Kidney epithelial cell (primary cell): ENCODE data around the gene SAMD10. TPM values are rescaled to one million over a fixed set of nuclear protein-coding genes. Genes with fewer than 3 reads are reported as not detected.

ENCODE experiments used
- DNase-seq: peaks from one replicate; pipeline ENCODE4 v3.0.0-alpha.2; 2010; ENCODE audit warnings: low read depth
- H3K27me3 ChIP-seq: 2 replicates; pipeline ENCODE4 v1.6.0; 2011; ENCODE audit warnings: low read length; ENCODE audit not compliant: control insufficient read depth, insufficient read depth
- H3K36me3 ChIP-seq: 2 replicates; pipeline ENCODE4 v1.5.1; 2011; ENCODE audit warnings: low read length; ENCODE audit not compliant: control insufficient read depth, insufficient read depth
- H3K4me3 ChIP-seq: 2 replicates; pipeline ENCODE4 v1.5.1; 2011; ENCODE audit warnings: low read depth, mild to moderate bottlenecking, control low read depth, low read length
- total RNA-seq: library from RNA; depleted of rRNA; stranded (reverse); fragments of >200 nt; gene quantifications from 2 replicates; pipeline ENCODE4 v1.2.3, GENCODE V29; 2015
- TF ChIP-seq, protein P1 (sequence below): IDR thresholded peaks from 2 replicates; pipeline ENCODE4 v1.5.1; 2011; ENCODE audit warnings: mild to moderate bottlenecking, moderate library complexity, low read length, control low read depth, inconsistent platforms; ENCODE audit not compliant: insufficient read depth, poor library complexity, severe bottlenecking

Gene SAMD10
- total RNA-seq, 1 donor from 2014 or later = 9.6 TPM

DNA sequence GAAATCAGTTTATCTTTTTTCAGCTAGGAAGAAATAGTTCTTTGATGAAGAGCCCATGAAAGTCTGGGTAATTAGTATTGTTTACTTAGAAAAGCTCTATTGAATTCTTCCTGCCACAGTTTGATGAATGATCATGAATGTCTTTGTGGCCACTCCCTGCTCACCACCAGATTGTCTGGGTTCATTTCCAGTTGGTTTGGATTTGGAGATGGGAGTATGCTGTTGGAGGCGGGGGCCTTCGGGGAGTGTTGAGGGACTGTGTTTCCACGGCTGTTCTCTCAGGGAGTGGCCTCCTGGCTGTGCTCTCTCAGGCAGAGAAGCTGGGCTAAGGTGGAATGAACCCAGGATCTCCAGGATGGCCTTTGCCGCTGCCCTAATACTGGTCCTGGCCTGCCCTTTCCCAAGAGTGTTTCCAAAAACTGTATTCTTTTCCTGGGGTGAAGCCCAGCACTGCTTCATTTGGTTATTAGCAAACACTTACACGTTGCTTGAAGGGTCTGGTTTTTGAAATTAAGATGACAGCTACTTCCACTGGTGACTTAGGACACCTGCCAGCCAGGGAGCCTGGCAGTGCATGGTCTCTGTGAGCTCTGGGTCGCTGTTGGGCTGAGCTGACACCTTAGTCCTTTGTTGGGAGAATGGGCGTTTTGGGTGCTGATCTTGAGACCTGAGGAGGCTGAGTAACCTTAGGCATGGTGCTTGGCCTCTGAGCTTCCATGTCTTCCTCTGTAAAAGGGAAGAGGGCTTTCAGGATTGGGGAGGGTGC lies 24.7 kb upstream of the SAMD10 start:
- TF ChIP-seq, protein P1, sequence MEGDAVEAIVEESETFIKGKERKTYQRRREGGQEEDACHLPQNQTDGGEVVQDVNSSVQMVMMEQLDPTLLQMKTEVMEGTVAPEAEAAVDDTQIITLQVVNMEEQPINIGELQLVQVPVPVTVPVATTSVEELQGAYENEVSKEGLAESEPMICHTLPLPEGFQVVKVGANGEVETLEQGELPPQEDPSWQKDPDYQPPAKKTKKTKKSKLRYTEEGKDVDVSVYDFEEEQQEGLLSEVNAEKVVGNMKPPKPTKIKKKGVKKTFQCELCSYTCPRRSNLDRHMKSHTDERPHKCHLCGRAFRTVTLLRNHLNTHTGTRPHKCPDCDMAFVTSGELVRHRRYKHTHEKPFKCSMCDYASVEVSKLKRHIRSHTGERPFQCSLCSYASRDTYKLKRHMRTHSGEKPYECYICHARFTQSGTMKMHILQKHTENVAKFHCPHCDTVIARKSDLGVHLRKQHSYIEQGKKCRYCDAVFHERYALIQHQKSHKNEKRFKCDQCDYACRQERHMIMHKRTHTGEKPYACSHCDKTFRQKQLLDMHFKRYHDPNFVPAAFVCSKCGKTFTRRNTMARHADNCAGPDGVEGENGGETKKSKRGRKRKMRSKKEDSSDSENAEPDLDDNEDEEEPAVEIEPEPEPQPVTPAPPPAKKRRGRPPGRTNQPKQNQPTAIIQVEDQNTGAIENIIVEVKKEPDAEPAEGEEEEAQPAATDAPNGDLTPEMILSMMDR = no peak
- DNase-seq = no peak
- no peak overlapping the region for H3K4me3 ChIP-seq
- H3K36me3 ChIP-seq = peaks cover 3% of the 10 kb centered on the region
- H3K27me3 ChIP-seq = no peaks in the 10 kb centered on the region

DNA sequence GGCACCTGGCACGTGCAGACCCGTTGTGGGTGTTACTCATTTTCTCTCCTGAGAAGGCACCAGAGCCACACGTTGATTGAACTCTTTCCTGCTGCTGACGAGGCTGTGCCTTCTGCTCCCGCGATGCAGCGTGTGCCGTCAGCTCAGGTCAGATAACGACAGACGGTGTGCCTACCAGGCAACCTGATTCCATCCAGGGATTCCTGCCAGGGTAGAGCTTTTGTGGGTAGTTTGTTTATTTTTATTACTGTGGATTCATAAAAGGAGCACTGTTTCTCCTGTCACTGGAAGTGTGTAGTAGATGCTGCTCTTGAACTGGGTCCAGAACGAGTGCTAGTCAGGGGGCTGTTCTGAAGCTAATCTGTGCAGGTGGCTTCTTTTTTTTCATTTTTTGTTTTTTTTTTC lies 22.2 kb upstream of the SAMD10 start:
- H3K27me3 ChIP-seq = no peaks in the 10 kb centered on the region
- no peak for DNase-seq
- H3K36me3 ChIP-seq = peaks cover 2% of the 10 kb centered on the region
- TF ChIP-seq, protein P1 = no peak
- H3K4me3 ChIP-seq = no peak overlapping the region

DNA sequence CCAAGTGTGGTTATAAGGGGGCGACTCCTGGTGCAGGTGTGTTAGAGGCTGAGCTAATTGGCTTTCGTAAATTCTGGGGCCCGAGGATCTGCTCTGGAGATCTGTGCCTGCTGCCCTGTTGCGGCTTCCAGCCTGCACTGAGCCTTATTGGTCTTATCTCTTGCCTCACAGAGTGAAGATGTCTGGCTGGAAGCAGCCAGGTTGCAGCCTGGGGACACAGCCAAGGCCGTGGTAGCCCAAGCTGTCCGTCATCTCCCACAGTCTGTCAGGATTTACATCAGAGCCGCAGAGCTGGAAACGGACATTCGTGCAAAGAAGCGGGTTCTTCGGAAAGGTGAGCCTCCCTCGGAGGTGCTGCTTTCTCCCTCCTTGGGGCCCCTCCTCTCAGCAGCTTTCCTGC lies 21.5 kb upstream of the SAMD10 start:
- no peak for DNase-seq
- TF ChIP-seq, protein P1 = no peak
- H3K4me3 ChIP-seq = no peak overlapping the region
- H3K27me3 ChIP-seq = no peaks in the 10 kb centered on the region
- H3K36me3 ChIP-seq = peaks cover 2% of the 10 kb centered on the region

DNA sequence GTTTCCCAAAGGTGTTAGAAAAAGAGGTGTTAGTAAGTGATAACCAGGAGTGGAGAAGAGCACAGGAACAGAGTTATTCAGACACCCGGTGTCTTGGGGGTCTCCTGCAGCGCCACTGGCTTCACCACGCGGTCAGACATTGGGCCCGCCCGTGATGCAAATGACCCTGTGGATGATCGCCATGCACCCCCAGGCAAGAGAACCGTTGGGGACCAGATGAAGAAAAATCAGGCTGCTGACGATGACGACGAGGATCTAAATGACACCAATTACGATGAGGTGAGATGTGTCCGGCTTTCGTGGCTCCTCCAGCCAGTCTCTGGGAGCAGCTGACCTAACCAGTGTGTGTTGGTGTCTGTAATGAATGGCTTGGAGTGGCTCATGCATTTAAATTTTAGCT lies 3.5 kb upstream of the SAMD10 start:
- peaks cover 2% of the 10 kb centered on the region for H3K36me3 ChIP-seq
- H3K27me3 ChIP-seq = no peaks in the 10 kb centered on the region
- TF ChIP-seq, protein P1 = no peak
- H3K4me3 ChIP-seq = no peak overlapping the region
- DNase-seq = no peak

DNA sequence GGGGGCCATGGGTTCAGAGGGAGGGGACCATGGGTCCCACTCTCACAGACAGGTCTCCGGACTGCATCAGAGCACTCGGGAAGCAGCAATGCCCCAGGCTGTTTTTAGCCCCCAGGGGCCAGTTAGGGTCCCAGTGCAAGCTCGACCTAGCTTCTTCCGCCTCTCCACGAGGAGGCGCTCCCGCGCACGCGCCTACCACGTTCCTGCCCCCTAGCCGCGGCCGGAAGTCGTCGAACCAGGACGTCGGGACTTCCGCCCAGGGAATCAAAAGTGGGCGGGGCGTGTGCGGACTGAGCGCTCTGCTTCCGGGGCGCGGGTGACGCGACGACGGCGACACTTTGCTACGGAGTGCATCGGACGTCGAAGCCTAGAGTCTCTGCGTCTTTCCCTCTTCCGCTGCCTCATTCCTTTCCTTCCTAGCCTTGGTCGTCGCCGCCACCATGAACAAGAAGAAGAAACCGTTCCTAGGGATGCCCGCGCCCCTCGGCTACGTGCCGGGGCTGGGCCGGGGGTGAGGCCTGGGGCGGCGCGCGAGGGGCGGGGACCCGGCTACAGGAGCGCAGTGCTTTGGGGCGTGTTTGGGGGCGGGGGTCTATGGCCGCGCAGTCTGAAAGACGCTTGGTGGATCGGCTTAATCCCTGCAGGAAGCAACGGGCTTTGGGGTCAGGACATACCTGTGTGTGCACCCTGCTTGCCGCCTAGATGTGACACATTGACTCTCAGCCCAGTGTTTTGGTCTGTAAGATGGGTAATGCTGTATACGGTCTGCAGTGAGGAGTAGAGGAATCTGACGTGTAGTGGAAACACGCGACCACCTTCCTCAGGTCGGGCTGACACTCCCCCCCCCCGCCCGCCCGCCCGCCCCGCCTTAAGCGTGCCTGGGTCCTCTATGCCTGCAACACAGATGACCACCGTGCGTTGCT lies 1.6 kb upstream of the SAMD10 start, which contains the start of gene PRPF6:
TSS of gene PRPF6 (plus strand) at position 327 of the 923 bp plus-strand sequence. CDS start at position 441, 114 bp downstream.
- peak within 1 kb of the TSS; percentile 98 for H3K4me3 ChIP-seq
- no peaks in the 10 kb centered on the region for H3K27me3 ChIP-seq
- DNase-seq = peak; percentile 85
- TF ChIP-seq, protein P1 = peak; percentile 97
- peaks cover 2% of the 10 kb centered on the region for H3K36me3 ChIP-seq
